CD4-positive, alpha-beta T cell treated with Interleukin-1 beta for 1 hour (primary cell): ENCODE data around the gene ASCC2.

ENCODE experiments used
- DNase-seq, 2 donors: peaks; one replicate each; pipeline ENCODE4 v3.0.0-alpha.2; 2020 to 2022

ASCC2 gene

GRCh38 chr22:29750559-29751538 is 87.2 kb downstream of the ASCC2 start:
- peak; percentile 39 to 47 for DNase-seq

DNA sequence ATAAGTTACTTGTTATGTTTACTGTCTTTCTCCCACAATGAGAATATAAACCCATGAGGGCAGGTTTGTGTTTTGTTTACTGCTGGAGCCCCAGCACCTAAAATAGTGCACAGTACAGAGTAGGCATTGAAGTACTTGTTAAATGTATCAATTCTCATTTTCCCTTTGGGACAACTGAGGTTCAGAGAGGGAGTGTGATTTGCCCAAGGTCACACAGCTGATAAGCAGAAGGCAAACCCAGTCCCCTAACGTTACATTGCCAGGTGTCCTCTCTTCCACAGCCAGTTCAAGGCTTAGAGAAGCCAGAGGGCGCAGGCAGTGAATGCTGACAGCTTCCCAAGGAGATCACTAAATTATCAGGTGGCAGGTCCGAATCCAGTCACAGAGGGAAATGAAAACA is 88.0 kb downstream of the ASCC2 start:
- DNase-seq: no peak

DNA sequence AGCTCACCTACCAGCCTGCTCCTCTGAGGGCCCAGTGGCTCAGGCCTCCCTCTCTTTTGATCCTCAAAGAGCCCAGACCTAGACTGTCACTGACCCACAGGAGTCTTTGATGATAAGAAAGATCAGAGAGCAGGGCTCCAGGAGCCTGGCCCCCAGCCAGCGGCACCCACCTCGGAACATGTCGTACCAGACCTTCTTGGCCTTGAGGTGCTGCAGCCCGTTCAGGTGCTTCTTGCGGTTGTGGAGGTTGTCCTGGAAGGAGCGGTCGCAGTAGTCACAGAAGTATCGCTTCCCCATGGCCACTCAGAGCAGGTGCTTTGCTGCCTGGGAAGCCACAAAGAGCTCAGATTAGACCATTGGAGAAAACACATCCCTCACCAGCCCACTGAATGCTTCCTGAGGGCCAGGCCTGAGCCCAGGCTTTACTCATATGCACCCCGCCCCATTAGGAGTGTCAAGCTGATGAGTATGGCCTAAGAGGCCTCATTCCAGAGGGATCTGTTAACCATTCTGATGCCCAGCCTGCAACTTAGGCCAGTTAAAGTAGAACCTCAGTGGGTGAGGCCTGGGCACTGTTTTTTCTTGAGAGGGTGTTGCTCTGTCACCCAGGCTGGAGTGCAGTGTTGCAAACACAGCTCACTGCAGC is 89.7 kb downstream of the ASCC2 start:
- no peak for DNase-seq

GRCh38 chr22:29747832-29748231 is 90.2 kb downstream of the ASCC2 start:
- DNase-seq: no peak

- no peak for DNase-seq
Observed at GRCh38 chr22:29744902-29745301, 93.2 kb downstream of the ASCC2 start.

GRCh38 chr22:29742326-29742725 is 95.7 kb downstream of the ASCC2 start:
- no peak for DNase-seq

DNA sequence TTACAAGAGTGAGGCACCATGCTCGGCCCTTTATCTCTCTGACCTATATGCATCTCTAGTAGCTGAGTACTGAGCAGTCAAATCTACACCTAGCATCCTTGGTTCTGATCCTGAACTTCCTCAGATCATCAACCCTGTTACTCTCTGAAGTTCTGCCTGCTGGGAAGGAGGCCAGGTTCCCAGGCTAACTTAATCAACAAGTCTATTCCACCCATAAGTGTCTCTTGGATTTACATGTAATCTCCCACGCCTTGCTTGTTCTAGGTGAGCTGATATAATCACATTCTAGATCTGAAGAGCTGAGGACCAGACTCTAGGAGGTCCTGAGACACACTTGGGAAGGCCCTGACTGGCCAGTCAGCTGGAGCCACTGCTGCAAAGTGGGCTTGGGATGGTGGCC is 96.1 kb downstream of the ASCC2 start:
- no peak for DNase-seq

DNA sequence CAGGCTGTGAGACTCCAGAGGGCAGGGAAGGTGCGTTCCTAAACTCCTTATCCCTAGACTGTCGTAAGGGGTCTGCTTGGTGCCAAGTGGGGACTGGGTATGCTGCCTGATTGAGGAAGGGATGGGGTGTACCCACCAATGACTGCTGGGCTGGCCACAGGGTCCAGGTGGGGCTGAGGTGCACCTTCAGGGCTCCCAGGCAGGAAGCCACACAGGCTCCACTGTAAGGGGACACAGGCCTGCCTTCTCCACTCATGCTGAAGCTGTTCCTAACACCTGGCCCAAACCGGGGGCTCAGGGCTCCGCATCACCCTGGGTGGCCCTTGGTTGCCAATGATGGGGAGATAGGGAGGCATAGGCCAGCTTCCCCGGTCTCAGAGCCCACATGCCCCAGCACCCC is 97.9 kb downstream of the ASCC2 start:
- DNase-seq: no peak

- DNase-seq: no peak
Observed at GRCh38 chr22:29739346-29739875, 98.7 kb downstream of the ASCC2 start.
